ENCODE data around the gene SLC39A11. TPM values are rescaled to one million over a fixed set of nuclear protein-coding genes. Genes with fewer than 3 reads are reported as not detected.

Gene SLC39A11
- total RNA-seq, 1 donor from 2014 or later = 21.5 TPM

GRCh38 chr17:72733619-72734282, 358.7 kb downstream of the SLC39A11 start:
- FAIRE-seq (no peak), DNase-seq (ENCODE audit: low read depth) (no peak)
- H3K4me1 ChIP-seq (ENCODE audit: insufficient read depth, low read length) = no peaks in the 10 kb centered on the region
- Mint-ChIP-seq H3K4me1 (ENCODE audit: low read depth, unreplicated experiment) (no peaks in the 10 kb centered on the region), H3K27ac (ENCODE audit: unreplicated experiment) (no peak overlapping the region), H3K36me3 (ENCODE audit: low read depth, unreplicated experiment) (no peaks in the 10 kb centered on the region), H3K4me3 (ENCODE audit: unreplicated experiment) (no peak overlapping the region), H3K27me3 (ENCODE audit: low read depth, unreplicated experiment) (peaks cover 3% of the 10 kb centered on the region), H3K9me3 (ENCODE audit: unreplicated experiment) (peaks cover 5% of the 10 kb centered on the region)
- no peak overlapping the region for H3K4me3 ChIP-seq (ENCODE audit: insufficient read depth, low read depth, low read length)
- no peaks in the 10 kb centered on the region for H3K27me3 ChIP-seq (ENCODE audit: insufficient read depth, low read length)
- H3K36me3 ChIP-seq (ENCODE audit: insufficient read depth, low read length) = no peaks in the 10 kb centered on the region
- no peaks in the 10 kb centered on the region for H3K9me3 ChIP-seq (ENCODE audit: insufficient read depth, low read depth, low read length)
- no peaks in the 10 kb centered on the region for H3K79me2 ChIP-seq (ENCODE audit: insufficient read depth, low read length)
- H3K9ac ChIP-seq (ENCODE audit: low read length) = no peak overlapping the region
- H3K4me2 ChIP-seq (ENCODE audit: low read length) = no peak overlapping the region
- H2AFZ ChIP-seq (ENCODE audit: low read depth, low read length) = no peak overlapping the region
- no peak for TF ChIP-seq EZH2 (IDR thresholded peaks at IDR 0.05; ENCODE audit: insufficient read depth, low read length)
- TF ChIP-seq, protein P1, sequence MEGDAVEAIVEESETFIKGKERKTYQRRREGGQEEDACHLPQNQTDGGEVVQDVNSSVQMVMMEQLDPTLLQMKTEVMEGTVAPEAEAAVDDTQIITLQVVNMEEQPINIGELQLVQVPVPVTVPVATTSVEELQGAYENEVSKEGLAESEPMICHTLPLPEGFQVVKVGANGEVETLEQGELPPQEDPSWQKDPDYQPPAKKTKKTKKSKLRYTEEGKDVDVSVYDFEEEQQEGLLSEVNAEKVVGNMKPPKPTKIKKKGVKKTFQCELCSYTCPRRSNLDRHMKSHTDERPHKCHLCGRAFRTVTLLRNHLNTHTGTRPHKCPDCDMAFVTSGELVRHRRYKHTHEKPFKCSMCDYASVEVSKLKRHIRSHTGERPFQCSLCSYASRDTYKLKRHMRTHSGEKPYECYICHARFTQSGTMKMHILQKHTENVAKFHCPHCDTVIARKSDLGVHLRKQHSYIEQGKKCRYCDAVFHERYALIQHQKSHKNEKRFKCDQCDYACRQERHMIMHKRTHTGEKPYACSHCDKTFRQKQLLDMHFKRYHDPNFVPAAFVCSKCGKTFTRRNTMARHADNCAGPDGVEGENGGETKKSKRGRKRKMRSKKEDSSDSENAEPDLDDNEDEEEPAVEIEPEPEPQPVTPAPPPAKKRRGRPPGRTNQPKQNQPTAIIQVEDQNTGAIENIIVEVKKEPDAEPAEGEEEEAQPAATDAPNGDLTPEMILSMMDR (IDR thresholded peaks at IDR 0.05; ENCODE audit: insufficient read depth, low read depth, low read length) = no peak
- no peaks in the 10 kb centered on the region for H4K20me1 ChIP-seq (ENCODE audit: insufficient read depth, low read length)
- no peak overlapping the region for H3K27ac ChIP-seq (ENCODE audit: low read depth, low read length)

DNA sequence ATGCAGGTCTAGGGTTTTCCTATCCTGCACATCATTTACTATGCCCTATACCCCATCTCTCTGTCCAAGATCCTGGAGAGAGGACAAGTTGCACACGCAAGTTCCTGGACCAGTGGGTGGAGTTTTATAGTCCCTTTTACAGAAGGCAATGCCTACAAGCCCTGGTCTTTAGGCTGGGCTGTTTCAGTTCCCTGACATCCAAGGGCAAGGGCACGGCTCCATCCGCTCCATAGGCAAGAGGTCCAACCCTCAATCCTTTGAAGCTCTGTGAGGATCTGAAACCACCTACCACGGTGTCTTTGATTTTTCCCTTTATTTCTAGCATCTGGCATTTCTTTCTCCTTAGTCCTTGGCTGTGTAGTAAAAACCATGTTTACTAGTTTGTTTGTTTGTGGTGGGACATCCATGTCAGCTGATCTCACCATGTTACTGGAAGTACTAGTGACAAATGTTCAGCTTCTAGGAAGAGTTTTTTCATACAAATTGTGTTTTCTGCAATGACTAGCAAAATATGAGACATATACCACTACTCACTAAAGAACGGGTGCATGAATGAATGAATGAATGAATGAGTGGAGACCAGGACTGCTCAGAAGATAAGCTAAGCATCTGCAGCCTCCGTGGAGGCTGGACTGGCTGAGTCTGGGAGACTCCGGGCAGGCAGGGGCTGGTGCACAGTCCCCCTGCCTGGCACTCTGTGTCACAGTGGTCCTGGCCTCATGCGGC, 359.4 kb downstream of the SLC39A11 start:
- no peak overlapping the region for H3K4me3 Mint-ChIP-seq (ENCODE audit: unreplicated experiment)
- Histone ChIP-seq H4K20me1 (ENCODE audit: insufficient read depth, low read length) (no peaks in the 10 kb centered on the region), H3K27ac (ENCODE audit: low read depth, low read length) (no peak overlapping the region), H3K36me3 (ENCODE audit: insufficient read depth, low read length) (no peaks in the 10 kb centered on the region), H3K4me2 (ENCODE audit: low read length) (no peak overlapping the region), H3K27me3 (ENCODE audit: insufficient read depth, low read length) (no peaks in the 10 kb centered on the region), H3K9ac (ENCODE audit: low read length) (no peak overlapping the region), H2AFZ (ENCODE audit: low read depth, low read length) (no peak overlapping the region), H3K79me2 (ENCODE audit: insufficient read depth, low read length) (no peaks in the 10 kb centered on the region), H3K4me3 (ENCODE audit: insufficient read depth, low read depth, low read length) (no peak overlapping the region), H3K9me3 (ENCODE audit: insufficient read depth, low read depth, low read length) (no peaks in the 10 kb centered on the region), H3K4me1 (ENCODE audit: insufficient read depth, low read length) (no peaks in the 10 kb centered on the region)
- DNase-seq (ENCODE audit: low read depth) = no peak
- FAIRE-seq = no peak
- H3K27me3 Mint-ChIP-seq (ENCODE audit: low read depth, unreplicated experiment) = peaks cover 3% of the 10 kb centered on the region
- H3K36me3 Mint-ChIP-seq (ENCODE audit: low read depth, unreplicated experiment) = no peaks in the 10 kb centered on the region
- H3K4me1 Mint-ChIP-seq (ENCODE audit: low read depth, unreplicated experiment) = no peaks in the 10 kb centered on the region
- no peak overlapping the region for H3K27ac Mint-ChIP-seq (ENCODE audit: unreplicated experiment)
- TF ChIP-seq EZH2 (IDR thresholded peaks at IDR 0.05; ENCODE audit: insufficient read depth, low read length) = no peak
- TF ChIP-seq, protein P1 (IDR thresholded peaks at IDR 0.05; ENCODE audit: insufficient read depth, low read depth, low read length) = no peak
- H3K9me3 Mint-ChIP-seq (ENCODE audit: unreplicated experiment) = peaks cover 5% of the 10 kb centered on the region

DNA sequence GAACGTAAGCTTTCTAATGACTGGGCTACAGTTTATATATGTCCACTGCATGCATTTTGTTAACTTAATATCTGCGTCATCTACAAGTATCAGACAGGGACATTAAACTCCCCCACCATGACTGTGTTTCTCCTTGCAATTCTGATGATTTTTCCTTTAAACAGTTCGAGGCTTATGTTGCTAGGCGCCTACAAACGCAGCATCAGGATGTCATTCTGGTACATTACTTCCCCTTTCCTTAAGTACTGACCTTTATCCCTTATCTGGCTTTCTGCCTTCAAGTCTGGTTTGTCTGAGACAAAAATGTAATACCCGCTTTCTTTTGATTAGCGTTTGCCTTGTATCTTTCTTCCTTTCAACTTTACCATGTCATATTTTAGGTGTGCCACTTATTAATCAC, 362.4 kb downstream of the SLC39A11 start:
- Histone ChIP-seq H4K20me1 (ENCODE audit: insufficient read depth, low read length) (no peaks in the 10 kb centered on the region), H3K27ac (ENCODE audit: low read depth, low read length) (no peak overlapping the region), H3K4me2 (ENCODE audit: low read length) (no peak overlapping the region), H3K79me2 (ENCODE audit: insufficient read depth, low read length) (no peaks in the 10 kb centered on the region), H3K9me3 (ENCODE audit: insufficient read depth, low read depth, low read length) (no peaks in the 10 kb centered on the region), H3K4me3 (ENCODE audit: insufficient read depth, low read depth, low read length) (no peak overlapping the region), H3K27me3 (ENCODE audit: insufficient read depth, low read length) (no peaks in the 10 kb centered on the region), H3K9ac (ENCODE audit: low read length) (no peak overlapping the region), H2AFZ (ENCODE audit: low read depth, low read length) (no peak overlapping the region), H3K36me3 (ENCODE audit: insufficient read depth, low read length) (no peaks in the 10 kb centered on the region), H3K4me1 (ENCODE audit: insufficient read depth, low read length) (peaks cover 7% of the 10 kb centered on the region)
- Mint-ChIP-seq H3K4me3 (ENCODE audit: unreplicated experiment) (no peak overlapping the region), H3K4me1 (ENCODE audit: low read depth, unreplicated experiment) (peaks cover 6% of the 10 kb centered on the region), H3K27ac (ENCODE audit: unreplicated experiment) (no peak overlapping the region), H3K36me3 (ENCODE audit: low read depth, unreplicated experiment) (no peaks in the 10 kb centered on the region), H3K9me3 (ENCODE audit: unreplicated experiment) (no peaks in the 10 kb centered on the region), H3K27me3 (ENCODE audit: low read depth, unreplicated experiment) (peaks cover 3% of the 10 kb centered on the region)
- FAIRE-seq = no peak
- TF ChIP-seq, protein P1 (IDR thresholded peaks at IDR 0.05; ENCODE audit: insufficient read depth, low read depth, low read length) = no peak
- TF ChIP-seq EZH2 (IDR thresholded peaks at IDR 0.05; ENCODE audit: insufficient read depth, low read length) = no peak
- DNase-seq (ENCODE audit: low read depth) = no peak

Data from astrocyte (in vitro differentiated cells and primary cell).